HG03558 (cell line): ENCODE results near the gene PEX13.

Experiments
- ATAC-seq: cut with Tn5 transposase; IDR thresholded peaks from one replicate; pipeline ENCODE4 v1.9.1; 2021; ENCODE audit warnings: moderate number of reproducible peaks; ENCODE audit not compliant: unreplicated experiment; ENCODE audit errors: extremely low read depth

PEX13 gene

GRCh38 chr2:61059382-61059781 is 41.9 kb downstream of the PEX13 start:
- ATAC-seq: no peak

GRCh38 chr2:61065714-61066709 is 48.5 kb downstream of the PEX13 start, which contains the start of gene SANBR:
Gene SANBR, plus strand, starts transcription at chr2:61065871. Its CDS starts 4,480 bp downstream, at chr2:61070351.
- peak; percentile 72 for ATAC-seq

DNA sequence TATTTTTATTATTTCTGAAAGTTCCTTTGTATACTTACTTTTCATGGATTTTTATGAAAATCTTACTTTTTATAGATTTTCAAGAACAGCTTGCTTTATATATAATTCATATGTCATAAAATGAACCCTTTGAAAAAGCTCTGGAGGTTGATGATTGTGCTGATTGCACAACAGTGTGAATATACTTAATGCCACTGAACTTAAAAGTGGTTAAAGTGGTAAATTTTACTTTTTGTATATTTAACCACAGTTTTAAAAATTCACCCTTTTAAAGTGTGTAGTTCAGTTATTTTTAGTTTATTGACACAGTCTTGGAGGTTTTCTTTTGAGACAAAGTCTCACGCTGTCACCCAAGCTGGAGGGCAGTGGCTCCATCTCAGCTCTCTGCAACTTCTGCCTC is 56.6 kb downstream of the PEX13 start:
- no peak for ATAC-seq

DNA sequence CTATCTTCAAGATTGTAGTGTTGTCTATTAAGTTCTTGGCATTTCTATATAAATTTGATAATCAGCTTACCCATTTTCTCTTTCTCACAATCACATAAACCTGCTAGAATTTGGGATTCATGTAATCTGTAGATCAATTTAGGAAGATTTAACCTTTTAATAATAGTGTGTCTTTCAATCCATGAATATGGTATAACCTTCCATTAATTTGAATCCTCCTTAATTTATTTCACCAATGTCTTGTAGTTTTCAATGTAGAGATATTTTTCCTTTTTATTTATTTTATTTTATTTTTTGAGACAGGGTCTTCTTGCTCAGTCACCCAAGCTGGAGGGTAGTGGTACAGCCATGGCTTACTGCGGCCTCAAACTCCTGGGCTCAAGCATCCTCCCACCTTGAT is 68.4 kb downstream of the PEX13 start:
- no peak for ATAC-seq

DNA sequence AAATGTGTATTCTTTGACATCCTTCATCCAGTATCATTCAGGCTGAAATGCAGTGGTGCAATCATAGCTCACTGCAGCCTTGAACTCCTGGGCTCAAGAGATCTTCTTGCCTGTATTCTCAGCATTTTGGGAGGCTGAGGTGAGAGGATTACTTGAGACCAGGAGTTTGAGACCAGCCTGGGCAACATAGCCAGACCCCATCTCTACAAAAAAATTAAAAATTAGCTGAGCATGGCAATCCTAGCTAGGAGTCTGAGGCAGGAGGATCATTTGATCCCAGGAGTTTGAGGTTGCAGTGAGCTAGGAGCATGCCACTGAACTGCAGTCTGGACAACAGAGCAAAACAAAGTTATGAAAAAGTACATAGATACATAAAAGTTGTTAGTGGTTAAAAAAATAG is 72.3 kb downstream of the PEX13 start:
- ATAC-seq: no peak

DNA sequence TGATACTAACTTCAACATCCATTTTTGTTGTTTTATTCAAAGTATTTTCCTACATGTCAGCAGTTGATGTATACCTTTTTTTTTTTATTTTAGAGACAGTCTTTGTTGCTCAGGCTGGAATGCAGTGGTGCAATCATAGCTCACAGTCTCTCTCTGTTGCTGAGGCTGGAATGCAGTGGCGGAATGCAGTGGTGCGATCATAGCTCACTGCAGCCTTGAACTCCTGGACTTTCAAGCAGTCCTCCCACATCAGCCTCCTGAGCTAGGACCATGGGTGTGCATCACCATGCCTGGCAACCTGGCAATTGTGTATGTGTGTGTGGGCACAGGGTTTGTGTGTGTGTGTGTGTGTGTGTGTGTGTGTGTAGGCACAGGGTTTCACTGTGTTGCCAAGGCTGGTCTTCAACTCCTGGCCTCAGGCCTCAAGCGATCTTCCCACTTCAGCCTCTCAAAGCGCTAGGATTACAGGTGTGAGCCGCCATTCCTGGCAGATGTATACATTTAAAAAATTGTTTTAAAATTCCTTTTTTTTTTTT is 72.9 kb downstream of the PEX13 start:
- ATAC-seq: no peak

- no peak for ATAC-seq
These were observed 74.0 kb downstream of the PEX13 start for GRCh38 chr2:61091485-61091884.

- ATAC-seq: no peak
These were observed 78.9 kb downstream of the PEX13 start for GRCh38 chr2:61096438-61096837.

GRCh38 chr2:61100801-61101200 is 83.3 kb downstream of the PEX13 start:
- no peak for ATAC-seq
